Measurements from ENCODE around the gene MNAT1. TPM values are rescaled to one million over a fixed set of nuclear protein-coding genes. Genes with fewer than 3 reads are reported as not detected.

MNAT1 gene
- polyA plus RNA-seq, 1 donor from 2014 or later, result 104 TPM

GRCh38 chr14:60951776-60952435, 217.3 kb downstream of the MNAT1 start:
- no peak overlapping the region for H2AFZ ChIP-seq (ENCODE audit: low read depth, low read length)
- H3K36me3 ChIP-seq (ENCODE audit: insufficient read depth, low read length), result no peaks in the 10 kb centered on the region
- no peaks in the 10 kb centered on the region for H4K20me1 ChIP-seq (ENCODE audit: insufficient read depth)
- no peak overlapping the region for H3K27ac ChIP-seq (ENCODE audit: low read length)
- H3K4me3 ChIP-seq (ENCODE audit: low read length), result no peak overlapping the region
- peaks cover 4% of the 10 kb centered on the region for H3K9me3 ChIP-seq (ENCODE audit: low read length)
- no peaks in the 10 kb centered on the region for H3K27me3 ChIP-seq (ENCODE audit: insufficient read depth, low read depth, low read length)
- no peaks in the 10 kb centered on the region for H3K79me2 ChIP-seq (replicated peaks; ENCODE audit: insufficient read depth, low read length)
- no peak overlapping the region for H3K9ac ChIP-seq (ENCODE audit: low read length)
- no peak overlapping the region for H3K4me2 ChIP-seq (ENCODE audit: low read length)
- no peaks in the 10 kb centered on the region for H3F3A ChIP-seq (ENCODE audit: insufficient read depth, low read length, poor library complexity, severe bottlenecking)
- no peaks in the 10 kb centered on the region for H3K9me2 ChIP-seq (ENCODE audit: insufficient read depth, low read length)
- no peak for TF ChIP-seq EZH2 (IDR thresholded peaks at IDR 0.05; ENCODE audit: borderline replicate concordance, insufficient read depth, low read length, poor library complexity, severe bottlenecking)
- no peak for TF ChIP-seq MXI1 (conservative IDR thresholded peaks at IDR 0.05; ENCODE audit: poor library complexity, severe bottlenecking)
- TF ChIP-seq TAF1 (IDR thresholded peaks at IDR 0.05; ENCODE audit: low read depth), result no peak
- no peak for TF ChIP-seq EP300 (conservative IDR thresholded peaks at IDR 0.05; ENCODE audit: poor library complexity, severe bottlenecking)
- TF ChIP-seq CTCF (IDR thresholded peaks at IDR 0.05; ENCODE audit: poor library complexity, severe bottlenecking), result no peak
- no peak for TF ChIP-seq REST (IDR thresholded peaks at IDR 0.05; ENCODE audit: borderline replicate concordance)
- TF ChIP-seq SMC3 (conservative IDR thresholded peaks at IDR 0.05; ENCODE audit: poor library complexity), result no peak
- TF ChIP-seq RAD21 (conservative IDR thresholded peaks at IDR 0.05), result no peak
- TF ChIP-seq POLR2AphosphoS5 (IDR thresholded peaks at IDR 0.05), result no peak

DNA sequence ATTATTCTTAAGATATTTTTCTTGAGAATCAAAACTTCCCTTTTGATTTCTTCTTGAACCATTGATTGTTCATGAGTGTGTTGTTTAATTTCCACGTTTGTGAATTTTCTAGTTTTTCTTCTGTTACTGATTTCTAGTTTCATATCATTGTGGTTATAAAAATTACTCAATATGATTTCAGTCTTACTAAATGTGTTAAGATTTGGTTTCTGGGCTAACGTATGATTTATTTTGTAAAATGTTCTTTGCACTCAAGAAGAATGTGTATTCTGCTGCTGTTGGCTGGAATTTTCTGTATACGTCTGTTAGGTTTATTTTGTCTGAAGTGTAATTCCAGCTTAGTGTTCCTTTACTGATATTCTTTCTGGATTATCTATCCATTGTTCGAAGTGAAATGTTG, 221.6 kb downstream of the MNAT1 start:
- Histone ChIP-seq H3K9me2 (ENCODE audit: insufficient read depth, low read length) (no peaks in the 10 kb centered on the region), H3K9me3 (ENCODE audit: low read length) (peaks cover 4% of the 10 kb centered on the region), H3K79me2 (replicated peaks; ENCODE audit: insufficient read depth, low read length) (no peaks in the 10 kb centered on the region), H3K9ac (ENCODE audit: low read length) (no peak overlapping the region), H3K27ac (ENCODE audit: low read length) (no peak overlapping the region), H3F3A (ENCODE audit: insufficient read depth, low read length, poor library complexity, severe bottlenecking) (no peaks in the 10 kb centered on the region), H4K20me1 (ENCODE audit: insufficient read depth) (no peaks in the 10 kb centered on the region), H3K4me3 (ENCODE audit: low read length) (no peak overlapping the region), H2AFZ (ENCODE audit: low read depth, low read length) (no peak overlapping the region), H3K27me3 (ENCODE audit: insufficient read depth, low read depth, low read length) (no peaks in the 10 kb centered on the region), H3K36me3 (ENCODE audit: insufficient read depth, low read length) (no peaks in the 10 kb centered on the region), H3K4me2 (ENCODE audit: low read length) (no peak overlapping the region)
- TF ChIP-seq MXI1 (conservative IDR thresholded peaks at IDR 0.05; ENCODE audit: poor library complexity, severe bottlenecking) (no peak), POLR2AphosphoS5 (IDR thresholded peaks at IDR 0.05) (no peak), EP300 (conservative IDR thresholded peaks at IDR 0.05; ENCODE audit: poor library complexity, severe bottlenecking) (no peak), SMC3 (conservative IDR thresholded peaks at IDR 0.05; ENCODE audit: poor library complexity) (no peak), REST (IDR thresholded peaks at IDR 0.05; ENCODE audit: borderline replicate concordance) (no peak), RAD21 (conservative IDR thresholded peaks at IDR 0.05) (no peak), EZH2 (IDR thresholded peaks at IDR 0.05; ENCODE audit: borderline replicate concordance, insufficient read depth, low read length, poor library complexity, severe bottlenecking) (no peak), TAF1 (IDR thresholded peaks at IDR 0.05; ENCODE audit: low read depth) (no peak), CTCF (IDR thresholded peaks at IDR 0.05; ENCODE audit: poor library complexity, severe bottlenecking) (no peak)
